Hepatocyte (in vitro differentiated cells): Measurements from ENCODE around the gene RBBP7. TPM values are rescaled to one million over a fixed set of nuclear protein-coding genes. Genes with fewer than 3 reads are reported as not detected.

ENCODE experiments used
- DNase-seq: peaks from one replicate; pipeline ENCODE4 v3.0.0-alpha.2; 2016; ENCODE audit warnings: low spot score
- H2AFZ ChIP-seq: fragments of 200-600 bp; sonication (generic); 2 replicates; pipeline ENCODE4 v1.6.0; 2016; ENCODE audit warnings: antibody characterized with exemption, mild to moderate bottlenecking
- H3K27ac ChIP-seq: fragments of 200-600 bp; sonication (generic); 2 replicates; pipeline ENCODE4 v1.5.1; 2016; ENCODE audit warnings: mild to moderate bottlenecking
- H3K27me3 ChIP-seq: fragments of 200-600 bp; sonication (generic); 2 replicates; pipeline ENCODE4 v1.6.1; 2016
- H3K36me3 ChIP-seq: fragments of 200-600 bp; sonication (generic); replicated peaks from 2 replicates; pipeline ENCODE4 v1.5.1; 2016; ENCODE audit warnings: low read depth; ENCODE audit not compliant: insufficient read depth
- H3K4me1 ChIP-seq: fragments of 200-600 bp; sonication (generic); 2 replicates; pipeline ENCODE4 v1.5.1; 2016; ENCODE audit warnings: mild to moderate bottlenecking, moderate library complexity; ENCODE audit not compliant: insufficient read depth
- H3K4me2 ChIP-seq: fragments of 200-600 bp; sonication (generic); 2 replicates; pipeline ENCODE4 v1.6.0; 2016
- H3K4me3 ChIP-seq: fragments of 200-600 bp; sonication (generic); 2 replicates; pipeline ENCODE4 v1.5.1; 2016; ENCODE audit warnings: mild to moderate bottlenecking
- H3K79me2 ChIP-seq: fragments of 200-600 bp; sonication (generic); 2 replicates; pipeline ENCODE4 v1.6.0; 2017; ENCODE audit warnings: mild to moderate bottlenecking
- H3K9me2 ChIP-seq: fragments of 200-600 bp; sonication (generic); replicated peaks from 2 replicates; pipeline ENCODE4 v1.6.0; 2017; ENCODE audit warnings: mild to moderate bottlenecking; ENCODE audit not compliant: insufficient read depth
- H3K9me3 ChIP-seq: fragments of 200-600 bp; sonication (generic); 2 replicates; pipeline ENCODE4 v1.5.1; 2016; ENCODE audit warnings: low read depth, mild to moderate bottlenecking
- H4K20me1 ChIP-seq: fragments of 200-600 bp; sonication (generic); 2 replicates; pipeline ENCODE4 v1.6.0; 2016; ENCODE audit warnings: mild to moderate bottlenecking; ENCODE audit not compliant: insufficient read depth, poor library complexity, severe bottlenecking
- CTCF ChIP-seq: fragments of 200-600 bp; sonication (generic); IDR thresholded peaks from 2 replicates; pipeline ENCODE4 v1.5.1; 2016; ENCODE audit warnings: antibody characterized with exemption, mild to moderate bottlenecking; ENCODE audit not compliant: poor library complexity
- EZH2 ChIP-seq: fragments of 200-600 bp; sonication (generic); IDR thresholded peaks from 2 replicates; pipeline ENCODE4 v1.6.1; 2016; ENCODE audit warnings: antibody characterized with exemption, mild to moderate bottlenecking, borderline replicate concordance
- EZH2phosphoT487 ChIP-seq: fragments of 200-600 bp; sonication (generic); IDR thresholded peaks from one replicate; pipeline ENCODE4 v1.6.1; 2018; ENCODE audit warnings: antibody characterized with exemption, mild to moderate bottlenecking, low read depth, moderate library complexity; ENCODE audit not compliant: unreplicated experiment, severe bottlenecking
- WGBS: methylation state at CpG from one replicate; pipeline ENCODE4 v1.1.6; 2016; ENCODE audit warnings: low lambda C conversion rate; ENCODE audit errors: missing lambda C conversion rate; 5-methylcytosine and 5-hydroxymethylcytosine counted together
- polyA plus RNA-seq: library from polyadenylated mRNA; unstranded; fragments of >200 nt; fragmentation: Nextera tagmentation; extraction: Ambion mirVana; gene quantifications from 2 replicates; pipeline ENCODE4 v1.2.1, GENCODE V29; 2016
- total RNA-seq: library from RNA; depleted of rRNA; stranded (reverse); fragments of >200 nt; gene quantifications from 2 replicates; pipeline ENCODE4 v1.2.3, GENCODE V29; 2014

The RBBP7 gene
- total and polyA plus RNA-seq, 2 experiments from 2014 or later: 185 to 263 TPM

DNA sequence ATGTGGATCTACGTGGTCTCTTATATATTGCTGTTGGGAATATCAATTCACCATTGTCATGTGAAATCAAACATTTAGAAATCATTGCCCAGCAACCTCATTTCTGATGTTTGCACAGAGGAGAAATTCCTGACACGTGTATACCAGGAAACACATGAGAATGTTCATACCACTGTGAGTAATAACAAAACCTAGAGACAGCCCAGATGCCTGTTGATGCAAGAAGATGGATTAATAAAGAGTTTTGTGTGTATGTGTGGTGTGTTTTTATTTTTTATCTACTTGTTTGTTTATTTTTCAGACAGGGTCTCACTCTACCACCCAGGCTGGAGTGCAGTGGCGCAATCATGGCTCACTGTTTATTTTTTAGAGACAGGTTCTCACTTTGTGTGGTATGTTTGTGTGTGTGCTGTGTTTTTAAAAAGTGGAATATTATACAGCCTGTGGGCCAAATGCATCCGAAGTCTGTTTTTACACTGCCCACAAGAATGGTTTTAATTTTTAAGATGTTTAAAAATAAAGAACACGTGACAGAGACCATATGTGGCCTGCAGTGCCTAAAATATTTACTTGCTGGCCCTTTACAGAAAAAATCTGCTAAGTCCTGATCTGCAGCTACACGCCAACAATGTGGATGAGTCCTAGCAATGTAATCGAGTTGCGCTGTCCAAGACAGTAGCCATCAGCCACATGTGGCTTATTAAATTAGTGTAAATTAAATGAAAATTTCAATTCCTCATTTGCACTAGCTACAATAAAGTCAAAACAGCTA lies 44.7 kb downstream of the RBBP7 start:
- Histone ChIP-seq H4K20me1 (no peaks in the 10 kb centered on the region), H2AFZ (no peak overlapping the region), H3K4me1 (peaks cover 5% of the 10 kb centered on the region), H3K27me3 (no peaks in the 10 kb centered on the region), H3K4me2 (no peak overlapping the region), H3K9me3 (no peaks in the 10 kb centered on the region), H3K4me3 (no peak overlapping the region), H3K27ac (peak overlapping the region; percentile 42), H3K36me3 (no peaks in the 10 kb centered on the region), H3K9me2 (no peaks in the 10 kb centered on the region), H3K79me2 (no peaks in the 10 kb centered on the region)
- no peak for TF ChIP-seq EZH2phosphoT487
- TF ChIP-seq CTCF: no peak
- no peak for TF ChIP-seq EZH2
- no peak for DNase-seq
- 80% methylated on average over 8 of the region's 8 CpGs for WGBS

DNA sequence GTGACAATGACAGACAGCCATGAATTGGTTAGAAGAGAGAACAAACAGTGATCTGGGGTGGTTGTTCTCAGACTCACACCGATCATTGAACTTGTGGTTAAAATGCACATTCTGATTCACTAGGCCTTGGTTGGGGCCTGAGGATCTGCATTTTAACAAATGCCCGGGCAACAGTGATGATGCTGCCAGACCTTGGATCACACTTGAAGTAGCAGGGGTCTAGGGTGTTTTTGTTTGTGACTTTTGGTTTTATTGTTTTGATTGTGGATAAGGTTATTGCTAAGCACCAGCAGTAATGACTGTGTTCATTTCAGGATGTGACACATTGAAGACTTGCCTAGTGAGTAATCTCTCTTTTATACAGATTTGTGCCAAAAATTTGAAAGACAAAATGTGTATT lies 47.4 kb downstream of the RBBP7 start:
- Histone ChIP-seq H3K9me3 (no peaks in the 10 kb centered on the region), H3K36me3 (no peaks in the 10 kb centered on the region), H2AFZ (no peak overlapping the region), H3K4me2 (no peak overlapping the region), H3K4me3 (no peak overlapping the region), H3K9me2 (no peaks in the 10 kb centered on the region), H3K4me1 (peaks cover 10% of the 10 kb centered on the region), H3K27ac (no peak overlapping the region), H3K27me3 (no peaks in the 10 kb centered on the region), H4K20me1 (no peaks in the 10 kb centered on the region), H3K79me2 (no peaks in the 10 kb centered on the region)
- TF ChIP-seq CTCF: no peak
- no peak for TF ChIP-seq EZH2phosphoT487
- 100% methylated on average over 2 of the region's 2 CpGs for WGBS
- no peak for DNase-seq

DNA sequence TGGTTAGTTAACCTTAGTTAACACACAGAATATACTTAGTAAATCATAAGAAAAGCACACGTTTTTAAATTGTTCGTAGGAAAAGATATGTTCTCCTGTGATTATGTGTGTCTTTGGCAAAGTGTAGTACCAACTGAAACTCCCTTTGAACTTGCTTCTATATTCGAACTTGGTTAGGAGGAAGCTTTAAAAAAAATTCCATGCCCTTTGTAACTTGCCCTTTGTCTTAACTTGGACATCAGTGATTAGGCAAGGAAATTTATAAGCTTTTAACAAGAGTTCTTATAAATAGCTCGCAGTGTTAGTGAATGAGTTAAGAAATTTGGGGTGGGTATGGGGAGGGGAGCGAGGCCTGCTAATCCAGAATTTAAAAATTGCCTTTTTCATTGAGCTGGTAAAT lies 50.5 kb downstream of the RBBP7 start:
- no peak for DNase-seq
- Histone ChIP-seq H3K9me3 (no peaks in the 10 kb centered on the region), H2AFZ (no peak overlapping the region), H3K36me3 (peaks cover 3% of the 10 kb centered on the region), H3K27me3 (no peaks in the 10 kb centered on the region), H4K20me1 (no peaks in the 10 kb centered on the region), H3K4me1 (peaks cover 5% of the 10 kb centered on the region), H3K9me2 (no peaks in the 10 kb centered on the region), H3K79me2 (peaks cover 25% of the 10 kb centered on the region), H3K4me3 (no peak overlapping the region), H3K4me2 (peak overlapping the region; percentile 22), H3K27ac (peak overlapping the region; percentile 22)
- 65% methylated on average over 5 of the region's 5 CpGs for WGBS
- no peak for TF ChIP-seq EZH2phosphoT487
- TF ChIP-seq CTCF: no peak
- no peak for TF ChIP-seq EZH2

- TF ChIP-seq EZH2phosphoT487: no peak
- TF ChIP-seq CTCF: no peak
- TF ChIP-seq EZH2: no peak
- no peak for DNase-seq
- Histone ChIP-seq H2AFZ (no peak overlapping the region), H4K20me1 (no peaks in the 10 kb centered on the region), H3K4me1 (peaks cover 5% of the 10 kb centered on the region), H3K79me2 (peaks cover 65% of the 10 kb centered on the region), H3K4me3 (no peak overlapping the region), H3K27me3 (no peaks in the 10 kb centered on the region), H3K9me2 (no peaks in the 10 kb centered on the region), H3K36me3 (peaks cover 3% of the 10 kb centered on the region), H3K27ac (no peak overlapping the region), H3K4me2 (no peak overlapping the region), H3K9me3 (no peaks in the 10 kb centered on the region)
- WGBS: 93% methylated on average over 1 of the region's 1 CpG
Observed at GRCh38 chrX:16814597-16814996, 55.6 kb downstream of the RBBP7 start.
